OCI-M1 (cell line): ENCODE data around the gene KLF6.
"Not testable (repeated sequence)": the region's sequence is repeated elsewhere in the genome, so short reads cannot be mapped to it uniquely, and the experiment has no call there.

Experiments
- DNase-seq: peaks from one replicate; lab custom pipeline; 2025; lab: John Stamatoyannopoulos, UW

The KLF6 gene

DNA sequence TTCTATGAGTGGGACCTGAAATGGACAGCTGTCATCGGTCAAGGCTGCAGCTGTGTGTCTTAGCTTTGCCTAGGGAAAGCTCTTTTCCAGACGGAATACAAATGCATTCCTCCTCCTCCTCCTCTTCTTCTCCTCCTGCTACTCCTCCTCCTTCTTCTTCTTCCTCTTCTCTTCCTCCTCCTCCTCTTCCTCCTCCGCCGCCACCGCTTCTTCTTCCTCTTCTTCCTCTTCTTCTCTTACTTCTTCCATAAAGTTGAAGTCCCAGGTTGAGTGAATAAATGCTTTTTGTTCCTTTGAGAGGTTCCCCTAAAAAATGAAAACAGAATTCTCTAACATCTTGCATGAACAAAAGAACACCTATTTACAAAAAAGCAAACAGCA lies 28.7 kb downstream of the KLF6 start:
- DNase-seq = no peak

DNA sequence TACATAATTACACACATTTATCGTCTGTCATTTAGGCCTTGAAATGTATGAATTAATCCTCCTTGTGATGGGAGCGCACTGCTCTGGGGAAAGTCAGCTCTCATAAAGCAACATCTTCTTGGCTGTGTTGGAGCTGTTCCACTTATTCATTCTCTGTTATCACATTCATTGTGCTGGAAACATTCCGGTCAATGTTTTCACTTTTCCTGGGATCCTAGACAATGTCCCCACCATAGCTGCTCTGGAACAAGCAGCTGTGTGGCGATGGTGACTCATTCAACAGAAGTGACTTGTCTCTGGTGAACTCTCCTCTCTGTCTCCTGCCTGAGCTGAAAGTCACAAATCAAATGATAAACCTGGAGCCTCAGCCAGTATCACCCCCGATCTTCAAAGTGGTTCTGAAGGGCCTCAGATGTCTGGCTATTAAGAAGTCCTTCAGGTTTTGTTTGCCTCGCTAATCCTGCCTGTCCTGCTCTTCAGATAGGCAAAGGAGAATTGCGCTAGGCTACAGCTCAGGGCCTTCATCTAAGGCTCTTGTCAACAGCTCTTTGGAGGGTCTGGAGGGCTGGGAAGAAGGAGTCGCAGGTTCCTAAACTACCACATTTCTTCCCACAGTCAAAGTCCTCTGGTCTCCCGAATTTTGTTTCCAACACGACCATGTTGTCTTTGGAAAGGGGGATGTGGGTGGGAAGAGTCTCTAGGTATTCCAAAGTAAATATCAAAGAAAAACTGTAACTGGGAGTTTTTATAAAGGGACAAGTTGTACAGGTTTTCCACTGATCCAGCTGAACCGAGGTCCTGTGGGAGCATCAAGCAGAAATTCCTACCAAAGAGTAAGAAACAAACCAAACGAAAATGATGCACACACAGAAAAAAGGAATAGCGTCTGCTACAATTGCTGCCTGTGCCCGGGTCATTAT lies 29.3 kb downstream of the KLF6 start:
- no peak for DNase-seq

DNA sequence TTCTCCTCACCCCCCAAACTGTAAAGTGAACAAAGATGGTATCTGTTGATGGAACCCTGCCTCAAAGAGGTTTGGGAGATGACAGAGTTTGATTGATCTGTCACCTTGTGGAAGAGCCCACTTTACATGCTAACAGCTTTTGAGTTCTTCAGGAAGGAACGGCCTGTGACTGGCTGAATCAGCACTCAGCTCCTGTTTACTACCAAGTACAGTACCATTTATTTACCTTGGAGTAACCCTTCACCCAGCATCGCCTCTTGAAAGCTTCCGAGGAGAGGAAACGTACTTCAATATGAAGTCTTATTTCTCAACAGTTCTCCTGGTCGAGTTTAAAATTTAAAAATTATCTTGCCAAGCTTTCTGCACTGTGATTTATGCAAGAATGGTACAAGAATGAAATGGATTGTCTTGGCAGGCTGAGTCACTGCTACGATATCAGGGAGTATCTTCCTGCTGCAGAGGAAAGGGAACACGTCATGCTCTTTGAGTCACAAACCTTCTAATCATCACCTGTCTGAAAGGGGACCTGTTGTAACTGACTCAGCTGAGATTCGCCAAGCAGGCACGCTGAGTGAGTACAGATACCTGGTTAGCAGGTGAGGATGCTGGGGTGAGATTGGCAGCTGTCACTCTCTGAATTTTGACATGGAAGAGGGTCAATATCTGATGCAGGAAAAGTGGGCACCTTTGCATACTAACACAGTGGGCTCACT lies 30.1 kb downstream of the KLF6 start:
- DNase-seq = peak; percentile 5

DNA sequence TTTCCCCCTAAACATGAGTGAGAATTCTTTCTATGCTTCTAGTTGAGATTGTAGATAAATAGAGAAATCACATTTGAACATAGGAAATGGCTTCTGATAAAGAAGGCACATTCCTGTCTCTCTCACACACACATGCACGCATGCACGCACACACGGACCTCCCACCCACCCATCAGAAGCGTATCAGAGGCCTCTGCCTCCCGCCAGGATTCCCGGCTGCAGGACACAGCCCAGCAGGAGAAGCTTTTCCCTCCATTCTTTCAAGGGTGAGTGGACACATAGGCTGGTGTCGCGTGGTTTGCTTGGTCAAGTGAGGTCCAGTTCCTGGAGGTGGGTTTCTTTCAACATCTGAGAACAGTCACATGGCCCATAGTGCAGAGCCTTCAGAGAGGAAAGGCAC lies 34.2 kb downstream of the KLF6 start:
- DNase-seq = no peak

DNA sequence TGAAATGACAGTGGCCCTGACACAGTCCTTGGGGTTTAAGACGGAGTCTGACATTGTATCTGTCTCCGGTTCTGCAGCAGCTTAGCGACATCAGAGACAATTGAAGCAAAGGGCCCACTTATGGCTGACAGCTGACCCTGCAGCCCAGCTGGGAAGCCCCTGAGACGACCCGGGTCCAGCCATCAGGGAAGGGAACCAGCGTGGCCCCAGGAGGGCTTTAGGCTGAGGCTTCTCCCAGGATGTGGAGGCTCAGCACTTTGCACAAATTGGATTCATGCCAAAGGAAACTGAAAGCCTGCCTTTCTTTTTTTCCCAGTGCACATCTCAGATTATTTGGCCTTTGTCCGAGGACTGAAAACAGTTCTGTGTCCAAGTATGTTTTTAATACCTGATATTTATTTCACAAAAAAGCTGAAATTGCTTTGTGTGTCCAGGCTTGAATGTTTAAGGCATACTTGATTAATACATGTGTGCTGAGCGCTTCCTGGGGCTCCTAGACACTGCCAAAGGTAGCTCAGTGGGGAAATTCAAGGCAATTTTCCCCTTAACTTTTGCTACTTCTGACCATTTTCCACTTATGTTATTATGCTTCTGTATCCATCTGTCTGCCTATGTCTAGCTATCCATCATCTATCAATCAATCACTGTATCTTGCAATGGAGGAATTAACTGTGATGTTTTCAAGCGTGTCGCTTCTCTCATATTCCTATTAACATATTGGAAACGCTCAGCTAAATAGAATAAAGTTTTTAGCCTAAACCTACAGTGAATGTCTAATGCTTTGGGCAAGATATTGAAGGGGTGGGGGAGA lies 34.8 kb downstream of the KLF6 start:
- peak; percentile 1 for DNase-seq

DNA sequence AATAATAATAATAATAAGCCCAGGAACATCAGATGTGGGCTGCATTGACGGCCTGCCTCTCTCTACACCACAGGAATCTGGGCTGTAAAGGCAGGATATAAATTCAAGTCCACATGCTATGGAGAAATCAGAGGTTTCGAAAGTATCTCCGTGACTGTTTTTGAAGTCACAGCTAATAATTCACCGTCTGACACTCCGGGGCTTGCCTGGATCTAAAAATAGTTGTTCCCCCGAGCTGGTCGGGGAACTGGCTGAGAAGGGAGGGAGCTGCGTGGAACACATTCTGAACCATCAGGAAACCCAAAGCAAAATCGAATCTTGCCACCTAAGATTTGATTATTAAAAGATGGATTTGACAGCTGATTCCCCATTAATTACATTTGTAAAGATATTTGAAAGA lies 35.4 kb downstream of the KLF6 start:
- no peak for DNase-seq

DNA sequence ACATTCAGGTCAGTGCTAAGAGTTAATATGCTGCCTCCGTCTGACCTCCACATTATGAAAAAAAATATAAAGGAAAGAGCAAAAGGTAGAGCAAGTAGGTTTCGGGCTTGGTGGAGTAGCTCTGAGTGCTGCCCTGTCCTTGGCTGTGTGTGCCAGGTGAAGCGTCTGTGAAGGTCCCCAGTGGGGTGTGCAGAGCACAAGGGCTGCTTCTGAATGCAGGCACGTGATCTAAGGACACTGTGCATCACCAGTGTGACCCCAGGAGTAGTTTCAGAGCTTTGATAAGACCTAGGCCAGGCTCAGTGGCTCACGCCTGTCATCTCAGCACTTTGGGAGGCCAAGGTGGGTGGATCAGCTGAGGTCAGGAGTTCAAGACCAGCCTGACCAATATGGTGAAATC lies 36.0 kb downstream of the KLF6 start:
- DNase-seq = no peak

DNA sequence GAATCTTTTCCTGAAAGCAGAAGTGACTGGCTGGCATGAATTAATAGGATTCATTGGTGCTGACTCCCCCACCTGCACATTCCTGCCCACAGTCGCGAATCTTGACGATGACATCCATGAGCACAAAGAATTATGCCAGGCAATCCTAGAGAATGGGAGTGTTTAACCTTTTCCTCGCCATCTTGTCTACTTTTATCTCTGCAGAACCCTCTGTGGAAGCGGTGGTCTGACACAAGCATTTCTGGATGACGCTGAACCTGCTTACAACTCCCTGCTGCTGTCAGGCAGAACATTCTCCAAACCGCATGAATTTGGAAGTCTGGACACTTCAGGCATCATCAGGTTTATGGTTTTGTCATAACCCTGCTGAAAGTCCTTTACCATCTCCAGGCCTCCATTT lies 36.5 kb downstream of the KLF6 start:
- no peak for DNase-seq

DNA sequence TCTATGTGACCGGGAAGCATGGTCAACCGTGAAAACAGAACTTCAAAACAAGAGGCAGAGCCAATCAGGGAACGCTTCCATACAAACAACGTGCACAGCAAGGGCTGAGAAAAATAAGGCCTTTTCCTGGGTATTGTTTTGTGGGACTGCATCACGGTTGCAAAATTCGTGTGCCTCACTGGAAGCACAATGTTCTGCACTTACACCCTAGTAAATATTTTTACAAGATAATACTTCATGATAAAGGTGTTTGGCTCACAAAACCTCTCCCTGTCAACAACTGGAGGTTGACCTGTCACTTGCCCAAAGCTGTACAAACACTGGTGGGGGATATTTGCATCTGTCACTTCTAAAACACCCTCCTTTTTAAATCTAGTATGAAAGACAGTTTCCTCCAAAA lies 37.0 kb downstream of the KLF6 start:
- no peak for DNase-seq

DNA sequence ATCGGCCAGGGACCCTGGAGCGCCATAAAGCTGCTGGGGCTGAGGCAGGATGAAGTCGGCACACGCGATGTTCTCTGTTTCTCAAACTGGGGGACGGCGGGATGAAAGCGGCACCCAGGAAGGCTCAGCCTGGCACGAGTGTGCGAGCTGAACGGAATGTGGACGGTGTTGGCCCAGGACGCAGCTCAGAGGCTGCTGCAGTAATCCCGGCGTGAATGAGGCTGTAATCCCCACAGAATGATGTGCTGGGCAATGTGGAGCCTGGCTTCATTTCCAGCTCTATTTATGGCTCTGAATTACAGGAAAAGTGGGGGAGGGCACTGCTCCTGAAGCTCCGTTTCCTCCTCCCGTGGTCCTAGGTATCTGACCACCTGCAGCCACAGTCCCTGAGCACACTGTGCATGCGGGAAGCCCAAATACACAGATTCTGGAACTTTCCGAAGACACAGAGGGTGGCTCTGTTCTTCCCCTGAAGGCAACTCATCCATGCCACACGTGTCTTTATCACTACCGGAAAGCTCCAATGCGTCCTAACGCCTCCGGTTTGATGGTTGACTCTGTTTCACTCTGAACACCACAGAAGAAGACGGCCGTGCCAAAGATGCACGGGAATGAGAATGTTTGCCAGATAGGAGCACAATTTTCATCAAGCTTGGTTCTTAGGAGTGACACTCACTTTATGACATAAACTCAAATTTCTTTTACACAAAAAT lies 37.6 kb downstream of the KLF6 start:
- no peak for DNase-seq

DNA sequence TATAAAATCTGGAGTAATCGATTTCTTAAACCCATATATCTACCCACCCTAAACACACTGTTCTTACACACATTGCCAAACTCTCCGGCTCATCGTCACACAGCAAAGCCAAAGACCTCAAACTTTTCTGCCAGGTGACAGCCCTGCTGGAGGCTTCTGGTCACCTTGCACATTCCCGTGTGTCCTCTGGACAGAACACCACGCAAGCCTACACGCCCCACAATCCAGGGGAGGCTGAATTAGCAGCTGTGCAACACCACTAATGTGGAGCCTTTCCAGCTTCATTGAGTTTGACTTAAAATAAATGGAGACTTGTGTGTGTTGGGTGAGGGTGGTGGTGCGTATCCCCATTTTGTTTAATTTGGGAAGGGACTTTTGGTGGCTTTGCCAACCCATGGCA lies 38.4 kb downstream of the KLF6 start:
- no peak for DNase-seq

DNA sequence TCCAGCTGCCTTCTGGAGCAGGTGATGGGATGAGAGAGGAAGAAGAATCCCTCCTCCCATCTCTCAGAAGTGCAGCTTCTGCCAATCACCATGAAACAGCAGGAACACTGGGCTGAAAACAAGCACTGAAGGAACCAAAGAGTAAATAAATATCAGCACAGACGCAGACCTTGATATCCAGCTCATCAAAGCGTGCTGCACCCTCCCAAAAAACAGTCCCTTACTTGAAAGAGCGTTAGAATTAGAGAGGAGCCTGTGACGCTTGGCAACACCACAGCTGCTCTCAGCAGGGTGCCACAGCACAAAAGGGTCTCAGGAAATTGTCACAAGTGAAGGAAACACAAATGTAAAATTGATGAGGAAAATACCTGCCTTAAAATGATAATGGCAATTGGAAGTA lies 39.5 kb downstream of the KLF6 start:
- no peak for DNase-seq

DNA sequence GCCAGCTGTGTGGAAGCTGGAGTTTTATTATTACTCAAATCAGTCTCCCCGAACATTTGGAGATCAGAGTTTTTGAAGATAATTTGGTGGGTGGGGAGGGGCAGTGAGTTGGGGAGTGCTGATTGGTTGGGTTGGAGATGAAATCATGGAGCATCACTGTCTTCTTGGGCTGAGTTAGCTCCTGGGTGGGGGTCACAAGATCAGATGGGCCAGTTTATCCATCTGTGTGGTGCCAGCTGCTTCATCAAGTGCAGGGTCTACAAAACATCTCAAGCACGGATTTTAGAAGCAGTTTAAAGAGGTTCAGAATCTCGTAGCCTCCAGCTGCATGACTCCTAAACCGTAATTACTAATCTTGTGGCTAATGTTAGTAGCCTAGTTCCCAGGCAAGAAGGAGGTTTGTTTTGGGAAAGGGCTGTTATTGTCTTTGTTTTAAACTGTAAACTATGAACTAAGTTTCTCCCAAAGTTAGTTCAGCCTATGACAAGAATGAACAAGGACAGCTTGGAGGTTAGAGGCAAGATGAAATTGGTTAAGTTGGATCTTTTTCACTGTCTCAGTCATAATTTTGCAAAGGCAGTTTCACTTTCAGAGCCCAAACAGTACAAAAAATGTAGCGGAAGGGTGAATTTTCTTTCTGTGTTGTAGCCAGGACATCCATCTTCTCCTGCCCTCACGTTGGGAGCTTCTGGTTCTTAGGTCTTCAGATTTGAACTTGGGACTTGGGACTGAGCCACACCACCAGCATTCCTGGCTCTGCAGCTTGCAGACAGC lies 43.1 kb downstream of the KLF6 start:
- no peak for DNase-seq

DNA sequence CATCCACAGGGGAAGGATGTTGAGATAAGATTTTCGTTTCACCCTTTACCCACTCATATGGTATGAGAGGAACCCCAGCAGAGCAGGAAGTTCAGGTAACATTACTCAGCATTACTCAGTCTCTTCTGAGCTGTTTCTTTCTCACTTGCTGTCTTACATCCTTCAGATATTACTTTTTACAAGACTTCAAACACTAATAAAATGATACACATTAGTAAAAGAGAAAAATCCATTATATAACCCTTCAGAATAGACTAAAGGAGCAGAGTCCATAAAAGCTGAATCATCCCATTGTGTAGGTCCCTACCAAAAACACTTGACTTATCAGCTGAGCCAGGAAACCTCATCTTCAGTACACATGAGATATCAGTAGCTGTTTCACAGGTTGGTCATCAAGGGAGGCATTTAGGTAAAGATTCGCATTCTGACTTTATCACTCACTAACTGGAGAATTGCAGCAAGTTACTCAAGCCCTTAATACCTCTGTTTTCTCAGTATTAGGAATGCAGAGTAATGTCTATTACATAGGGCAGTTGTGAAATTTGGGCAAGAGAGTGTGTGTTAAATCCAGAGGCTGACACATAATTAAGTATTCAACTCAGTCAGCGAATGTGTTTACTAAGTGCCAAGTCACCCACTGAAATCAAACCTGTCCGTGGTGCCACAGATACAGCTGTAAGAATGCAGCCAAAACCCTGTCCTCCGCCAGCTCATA lies 44.7 kb downstream of the KLF6 start:
- peak; percentile 60 for DNase-seq

DNA sequence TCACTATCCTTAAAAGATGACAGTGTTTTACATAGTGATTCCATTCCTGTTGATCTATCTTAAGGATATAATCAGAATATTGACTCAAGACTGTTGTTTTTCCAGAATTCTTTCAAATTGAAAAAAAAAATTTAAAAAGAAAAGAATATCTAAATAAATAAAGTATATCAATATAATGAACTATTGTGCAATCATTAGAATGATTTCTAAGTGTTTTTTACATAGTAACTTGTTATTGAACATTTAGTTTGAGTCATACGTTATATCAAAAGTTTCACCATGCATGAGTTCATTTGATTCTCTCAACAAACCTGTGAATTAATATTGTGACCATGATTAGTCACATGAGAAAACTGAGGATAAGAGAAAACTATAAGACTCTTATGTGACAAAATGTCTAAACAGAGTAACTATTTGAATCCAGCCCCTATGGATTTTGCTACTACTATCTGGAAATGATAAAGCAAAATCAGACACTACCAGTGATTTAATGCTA lies 46.1 kb downstream of the KLF6 start:
- DNase-seq = no peak

DNA sequence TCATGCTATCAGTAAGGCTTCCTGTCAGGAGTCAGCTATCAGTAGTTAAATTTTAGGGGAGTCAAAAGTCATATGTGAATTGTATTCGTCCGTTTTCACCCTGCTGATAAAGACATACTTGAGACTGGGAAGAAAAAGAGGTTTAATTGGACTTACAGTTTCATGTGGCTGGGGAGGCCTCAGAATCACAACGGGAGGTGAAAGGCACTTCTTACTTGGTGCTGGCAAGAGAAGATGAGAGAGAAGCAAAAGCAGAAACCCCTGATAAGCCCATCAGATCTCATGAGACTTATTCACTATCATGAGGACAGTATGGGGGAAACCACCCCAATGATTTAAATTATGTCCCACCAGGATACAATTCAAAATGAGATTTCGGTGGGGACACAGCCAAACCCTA lies 47.1 kb downstream of the KLF6 start:
- DNase-seq = peak; percentile 36

DNA sequence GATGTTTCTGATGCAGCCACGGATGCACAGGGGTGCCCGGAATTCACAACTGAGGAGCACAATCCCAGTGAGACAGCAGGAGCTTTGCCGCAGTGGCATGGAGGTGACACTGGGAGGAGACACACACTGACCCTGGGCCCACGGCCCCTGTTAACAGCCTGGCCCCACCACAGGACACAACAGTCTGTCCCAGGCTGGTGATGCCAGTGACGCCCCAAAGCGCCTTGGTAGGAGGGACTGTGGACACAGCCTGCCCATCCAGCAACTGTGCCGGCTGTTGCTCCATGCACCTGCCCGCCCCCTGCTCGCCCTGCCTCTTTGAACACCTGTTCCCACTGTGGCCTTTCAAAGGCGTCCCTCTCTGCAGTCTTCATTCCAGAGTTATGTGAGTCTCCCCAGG lies 49.8 kb downstream of the KLF6 start:
- no peak for DNase-seq

DNA sequence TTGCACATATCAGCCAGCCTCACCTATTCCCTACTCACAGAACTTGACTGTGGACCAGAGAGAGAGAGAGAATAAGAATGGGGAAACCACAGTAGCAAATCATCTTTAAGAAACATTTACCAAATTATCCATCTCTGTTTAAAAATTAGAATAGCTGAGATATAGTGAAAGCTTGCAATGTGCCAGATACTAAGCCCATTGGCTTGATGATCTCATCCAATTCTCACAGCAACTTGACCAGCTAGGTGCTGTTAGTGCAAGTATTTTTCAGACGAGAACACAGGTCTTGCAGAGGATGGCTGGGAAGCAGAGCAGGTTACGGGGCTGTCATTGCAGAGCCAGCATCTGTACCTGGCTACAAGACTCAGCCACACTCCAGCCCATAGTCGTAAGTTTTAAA lies 50.9 kb downstream of the KLF6 start:
- DNase-seq = no peak

DNA sequence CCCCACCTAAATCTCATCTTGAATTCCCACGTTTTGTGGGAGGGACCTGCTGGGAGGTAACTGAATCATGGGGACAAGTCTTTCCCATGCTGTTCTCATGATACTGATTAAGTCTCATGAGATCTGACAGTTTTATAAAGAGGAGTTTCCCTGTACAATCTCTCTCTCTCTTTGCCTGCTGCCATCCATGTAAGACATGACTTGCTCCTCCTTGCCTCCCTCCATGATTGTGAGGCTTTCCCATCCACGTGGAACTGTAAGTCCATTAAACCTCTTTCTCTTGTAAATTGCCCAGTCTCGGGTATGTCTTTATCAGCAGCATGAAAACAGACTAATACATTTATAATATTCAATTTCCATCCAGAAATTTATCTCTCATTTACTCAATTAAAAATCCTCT lies 52.8 kb downstream of the KLF6 start:
- not testable (repeated sequence) for DNase-seq

DNA sequence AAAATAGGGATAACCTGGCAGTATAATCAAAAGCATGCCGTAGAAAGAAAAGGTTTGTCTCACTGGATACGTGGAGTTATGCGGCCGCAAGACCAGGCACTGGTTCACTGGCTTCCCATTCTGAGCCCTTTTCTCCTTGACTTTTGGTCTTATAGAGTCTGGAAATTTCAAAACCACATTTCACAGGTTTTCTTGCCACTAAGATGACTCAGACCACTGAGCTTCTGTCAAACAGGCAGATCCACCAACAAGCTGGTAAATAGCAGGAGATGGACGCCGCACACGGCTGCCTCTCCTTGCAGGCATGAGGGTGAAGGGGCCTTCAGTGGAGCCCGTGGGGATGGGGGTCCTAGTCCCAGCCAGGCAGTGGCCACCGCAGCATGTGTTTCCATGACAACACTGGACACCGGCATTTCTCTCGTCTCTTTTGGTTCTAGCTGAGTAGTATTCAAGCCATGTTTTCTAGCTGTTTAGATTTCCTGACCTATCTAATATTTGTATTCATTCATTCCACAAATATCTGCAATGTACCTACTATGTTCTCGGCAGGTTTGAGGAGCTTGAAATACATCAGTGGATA lies 55.5 kb downstream of the KLF6 start:
- DNase-seq = no peak
